Right lung (tissue), 10 donors: ENCODE results near the gene RPGRIP1. TPM values are rescaled to one million over a fixed set of nuclear protein-coding genes. Genes with fewer than 3 reads are reported as not detected.
"Not testable (repeated sequence)": the region's sequence is repeated elsewhere in the genome, so short reads cannot be mapped to it uniquely, and the experiment has no call there.

ENCODE experiments used
- DNase-seq, 2 donors: peaks; one replicate each; pipeline ENCODE4 v3.0.0-alpha.2; 2013
- long read RNA-seq, 8 donors: transcript quantifications; one replicate each; lab custom pipeline, GENCODE V29; 2026
- polyA plus RNA-seq, 5 donors: library from polyadenylated mRNA; unstranded; fragments of 120-200 nt; gene quantifications; one replicate each; pipeline versions ENCODE4 v1.2.1 to v1.2.3, GENCODE V29; 2013; ENCODE audit warnings: inconsistent platforms in 1 of 5, low replicate concordance in 1 of 5; ENCODE audit not compliant: insufficient read length in 5 of 5, insufficient read depth in 1 of 5

The RPGRIP1 gene
- under 1 TPM; 0.53 to 0.93 (median 0.74) TPM for polyA plus RNA-seq
- long read RNA-seq, donor 1, partial matches to known transcripts, result 134 of 145 reads
- long read RNA-seq, donor 1, other reads (novel, unspliced or antisense), result 11 of 145 reads
- long read RNA-seq, donor 2, result 0 reads
- long read RNA-seq, donor 3, partial matches to known transcripts, result 76 of 85 reads
- long read RNA-seq, donor 3, other reads (novel, unspliced or antisense), result 9 of 85 reads
- long read RNA-seq, donor 4, partial matches to known transcripts, result 58 of 58 reads
- long read RNA-seq, donor 4, other reads (novel, unspliced or antisense), result 0 of 58 reads
- long read RNA-seq, donor 5, result 0 reads
- long read RNA-seq, donor 6, result 0 reads
- long read RNA-seq, donor 7, partial matches to known transcripts, result 137 of 163 reads
- long read RNA-seq, donor 7, other reads (novel, unspliced or antisense), result 26 of 163 reads
- long read RNA-seq, donor 8, partial matches to known transcripts, result 66 of 66 reads
- long read RNA-seq, donor 8, other reads (novel, unspliced or antisense), result 0 of 66 reads

DNA sequence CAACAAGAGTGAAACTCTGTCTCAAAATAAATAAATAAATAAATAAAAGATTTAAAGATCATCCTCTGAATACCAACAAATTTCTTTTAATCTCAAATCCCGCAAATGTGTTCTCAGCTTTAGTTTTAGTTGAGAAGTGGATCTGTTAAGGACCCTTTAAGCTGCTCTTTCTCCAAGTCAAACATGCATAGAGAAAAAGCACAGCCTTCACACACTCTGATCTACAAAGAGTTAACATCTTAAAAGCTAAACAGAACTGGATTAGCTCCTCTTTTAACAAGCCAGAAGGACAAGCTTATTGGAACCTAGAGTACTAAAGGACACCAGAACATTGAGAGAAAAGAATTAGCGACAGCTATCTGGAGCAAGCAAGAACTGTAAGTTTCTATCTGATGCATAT, at the start of gene RPGRIP1:
RPGRIP1 (plus strand) TSS at position 301 of the 400 bp plus-strand sequence. CDS start 7,894 bp downstream, outside the sequence.
- no peak for DNase-seq

- DNase-seq, result no peak
Measured at GRCh38 chr14:21231020-21231652, 48.7 kb upstream of the RPGRIP1 start.

DNA sequence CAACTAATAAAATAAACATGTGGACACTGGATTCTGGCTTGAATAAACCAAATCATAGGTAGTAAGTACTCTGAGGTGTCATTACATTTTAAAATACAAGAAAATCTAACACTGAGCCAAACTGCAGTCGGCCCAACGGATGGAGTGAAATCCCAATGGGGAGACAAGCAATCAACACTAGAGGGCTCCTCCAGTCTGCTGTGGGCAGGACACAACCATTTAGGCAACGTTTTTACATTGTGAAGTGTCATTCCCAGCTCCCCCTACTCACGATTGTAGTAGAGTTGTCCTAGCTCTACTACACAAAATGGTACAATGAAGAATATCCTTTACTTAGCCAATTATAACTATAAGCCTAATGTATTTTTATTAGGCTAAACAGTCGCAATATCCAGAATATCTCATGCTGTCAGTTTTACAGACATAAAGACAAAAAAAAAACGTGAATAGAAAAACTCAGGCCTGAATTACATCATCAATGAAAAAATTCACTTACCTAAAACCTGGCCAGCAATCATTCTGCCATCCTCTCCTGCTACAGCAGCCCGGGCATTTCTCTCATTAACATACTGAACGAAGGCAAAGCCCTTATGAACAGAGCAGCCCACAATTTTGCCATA, 46.3 kb upstream of the RPGRIP1 start:
- no peak for DNase-seq

GRCh38 chr14:21234112-21234511, 45.8 kb upstream of the RPGRIP1 start:
- DNase-seq, result no peak

- no peak for DNase-seq
Measured at GRCh38 chr14:21236948-21237797, 42.7 kb upstream of the RPGRIP1 start.

- no peak for DNase-seq
Measured at GRCh38 chr14:21238823-21239518, 40.9 kb upstream of the RPGRIP1 start.

DNA sequence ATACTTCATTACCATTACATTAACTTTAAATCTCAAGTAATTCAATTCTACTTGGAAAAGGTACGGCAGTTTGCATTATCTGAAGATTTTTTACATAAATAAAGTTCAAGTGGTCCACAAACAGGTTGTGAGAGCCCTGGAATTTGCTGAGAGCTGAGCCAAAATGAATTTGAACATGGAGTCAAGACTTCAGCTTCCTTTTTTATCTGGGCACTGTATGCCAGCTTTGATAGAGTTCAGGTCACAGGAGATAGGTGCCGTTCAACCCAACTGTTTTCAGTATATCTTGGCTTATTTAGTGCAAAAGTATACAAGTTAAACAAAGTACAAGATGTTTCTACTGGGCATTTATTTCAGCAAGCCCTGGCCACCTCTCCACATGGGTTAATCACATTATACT, 39.5 kb upstream of the RPGRIP1 start:
- no peak for DNase-seq

GRCh38 chr14:21241218-21241819, 38.6 kb upstream of the RPGRIP1 start:
- no peak for DNase-seq

DNA sequence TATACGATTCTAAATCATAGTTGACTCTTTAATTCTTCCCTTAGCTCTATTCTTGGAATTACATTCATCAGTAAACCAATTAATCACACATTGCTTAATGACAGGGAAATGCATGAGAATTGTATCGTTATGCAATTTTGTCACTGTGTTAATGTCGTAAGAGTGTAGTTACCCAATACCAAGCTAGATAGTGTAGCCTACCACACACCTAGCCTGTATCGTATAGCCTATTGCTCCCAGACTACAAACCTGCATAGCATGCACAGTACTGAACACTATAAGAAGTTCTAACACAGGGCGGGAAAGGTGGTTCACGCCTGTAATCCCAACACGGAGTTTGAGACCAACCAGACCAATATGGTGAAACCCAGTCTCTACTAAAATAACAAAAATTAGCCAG, 35.3 kb upstream of the RPGRIP1 start:
- no peak for DNase-seq

DNA sequence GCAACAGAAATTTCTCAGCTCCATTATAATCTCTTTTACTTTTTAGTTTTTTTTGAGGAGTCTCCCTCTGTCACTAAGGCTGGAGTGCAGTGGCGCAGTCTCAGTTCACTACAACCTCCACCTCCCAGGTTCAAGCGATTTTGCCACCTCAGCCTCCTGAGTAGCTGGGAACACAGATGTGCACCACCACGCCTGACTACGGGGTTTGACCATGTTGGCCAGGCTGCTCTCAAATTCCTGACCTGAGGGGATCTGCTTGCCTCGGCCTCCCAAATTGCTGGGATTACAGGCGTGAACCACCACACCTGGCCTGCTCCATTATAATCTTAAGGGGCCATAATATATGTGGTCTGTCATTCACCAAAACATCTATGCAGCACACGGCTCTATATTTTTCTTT, 34.1 kb upstream of the RPGRIP1 start:
- no peak for DNase-seq

DNA sequence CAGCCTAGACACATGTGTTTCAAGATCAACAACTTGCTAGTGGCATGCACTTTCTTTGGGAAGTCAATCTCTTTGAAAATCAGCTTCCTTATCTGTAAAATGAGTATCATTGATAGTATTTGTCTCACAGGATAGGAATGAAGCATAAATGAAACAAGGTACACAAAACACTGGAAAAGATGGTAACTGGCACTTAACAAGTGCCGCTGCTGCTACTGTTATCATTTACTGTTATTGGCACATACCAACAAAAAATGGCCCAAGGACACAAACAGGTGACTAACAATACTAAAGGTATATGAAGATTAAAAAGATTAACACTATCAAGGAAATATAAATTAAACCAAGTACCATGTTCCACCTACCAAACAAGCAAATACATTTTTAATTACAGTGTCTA, 31.5 kb upstream of the RPGRIP1 start:
- no peak for DNase-seq

GRCh38 chr14:21248739-21249411, 31.0 kb upstream of the RPGRIP1 start:
- DNase-seq, result no peak

DNA sequence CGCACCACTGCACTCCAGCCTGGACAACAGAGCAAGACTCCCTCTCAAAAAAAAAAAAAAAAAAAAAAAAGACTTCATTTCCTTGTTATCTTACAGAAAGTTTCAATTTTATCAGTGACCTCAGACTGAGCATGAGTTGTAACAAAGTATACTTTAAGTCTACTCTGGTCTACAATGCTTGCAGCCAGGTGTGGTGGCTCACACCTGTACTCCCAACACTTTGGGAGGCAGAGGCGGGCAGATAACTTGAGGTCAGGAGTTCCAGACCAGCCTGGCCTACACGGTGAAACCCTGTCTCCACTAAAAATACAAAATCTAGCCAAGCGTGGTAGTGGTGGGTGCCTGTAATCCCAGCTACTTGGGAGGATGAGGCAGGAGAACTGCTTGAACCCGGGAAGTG, 28.7 kb upstream of the RPGRIP1 start:
- no peak for DNase-seq

DNA sequence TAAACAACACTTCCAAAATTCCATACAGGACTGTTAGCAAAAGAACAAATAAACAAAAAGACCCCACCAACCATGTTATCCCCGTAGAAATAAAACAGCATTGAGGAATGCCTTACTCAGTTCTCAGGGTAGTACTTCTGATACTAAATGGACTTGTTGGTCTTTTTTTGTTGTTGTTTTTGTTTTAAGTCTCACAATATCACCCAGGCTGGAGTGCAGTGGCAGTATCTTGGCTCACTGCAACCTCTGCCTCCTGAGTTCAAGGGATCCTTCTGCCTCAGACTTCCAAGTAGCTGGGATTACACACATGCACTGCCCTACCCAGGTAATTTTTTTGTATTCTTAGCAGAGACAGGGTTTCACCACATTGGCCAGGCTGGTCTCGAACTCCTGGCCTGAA, 27.7 kb upstream of the RPGRIP1 start:
- DNase-seq, result no peak

DNA sequence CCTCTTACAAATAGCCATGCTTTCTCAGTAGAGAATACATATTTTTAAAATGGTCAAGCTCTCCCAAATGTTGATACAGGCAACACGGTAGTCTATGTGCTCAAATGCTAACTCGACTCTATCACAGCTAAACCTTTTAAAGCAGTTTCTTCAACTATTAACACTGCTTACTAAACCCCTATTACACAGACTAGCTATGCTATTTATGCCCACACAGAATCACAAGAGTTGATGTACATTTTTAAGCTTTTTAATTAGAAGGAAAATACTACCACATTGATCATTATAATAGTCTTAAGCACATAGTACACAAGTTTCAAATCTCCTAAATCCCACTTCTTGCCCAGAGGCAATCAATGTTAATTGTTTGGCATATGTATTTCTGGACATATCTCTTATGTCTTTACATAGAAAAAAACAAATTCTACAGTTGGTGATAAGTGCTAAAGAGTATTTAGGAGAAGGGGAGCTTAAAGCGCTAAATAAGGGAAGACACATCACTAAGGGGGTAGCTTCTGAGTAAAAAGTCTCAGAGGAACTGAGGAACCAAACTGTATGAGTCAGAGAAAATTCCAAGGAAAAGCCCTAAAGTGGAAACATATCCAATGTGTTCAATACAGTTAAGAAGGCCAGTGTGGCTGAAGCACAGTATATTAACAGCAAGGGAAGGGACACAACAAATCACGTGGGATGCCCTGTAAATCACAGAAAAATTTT, 24.3 kb upstream of the RPGRIP1 start:
- DNase-seq, result no peak

DNA sequence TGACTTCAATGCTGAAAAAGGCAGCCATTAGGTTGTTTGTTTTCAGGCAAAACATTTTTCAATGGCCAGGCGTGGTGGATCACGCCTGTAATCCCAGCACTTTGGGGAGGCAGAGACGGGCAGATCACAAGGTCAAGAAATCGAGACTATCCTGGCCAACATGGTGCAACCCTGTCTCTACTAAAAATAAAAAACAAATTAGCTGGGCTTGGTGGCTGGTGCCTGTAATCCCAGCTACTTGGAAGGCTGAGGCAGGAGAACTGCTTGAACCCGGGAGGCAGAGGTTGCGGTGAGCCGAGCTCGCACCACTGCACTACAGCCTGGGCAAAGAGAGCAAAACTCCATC, 23.8 kb upstream of the RPGRIP1 start:
- not testable (repeated sequence) for DNase-seq

GRCh38 chr14:21256539-21257393, 23.1 kb upstream of the RPGRIP1 start:
- no peak for DNase-seq

DNA sequence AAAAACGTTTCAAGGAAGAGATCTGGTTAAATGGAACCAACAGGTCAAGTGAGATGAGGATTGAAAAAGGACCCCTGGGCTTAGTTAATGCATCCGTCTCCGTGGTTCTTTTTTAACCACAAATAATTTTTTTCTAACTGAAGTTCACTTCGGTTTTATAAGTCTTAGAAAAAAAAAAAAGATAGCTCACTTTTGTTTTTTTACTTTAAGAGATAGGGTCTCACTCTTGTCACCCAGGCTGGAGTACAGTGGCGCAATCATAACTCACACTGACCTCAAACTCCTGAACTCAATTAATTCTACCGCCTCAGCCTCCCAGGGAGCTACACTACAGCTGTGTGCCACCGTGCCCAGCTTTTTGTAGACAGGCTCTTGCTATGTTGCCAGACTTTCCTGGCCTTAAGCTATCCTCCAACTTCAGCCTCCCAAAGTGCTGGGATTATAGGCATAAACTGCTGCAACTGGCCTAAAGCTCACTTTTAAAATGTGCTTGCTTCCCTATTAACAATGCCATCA, 22.4 kb upstream of the RPGRIP1 start:
- DNase-seq, result no peak
